IPS DF 6.9 (cell line): ENCODE results near the gene GRHL1.

ENCODE experiments used
- DNase-seq: peaks from one replicate; pipeline ENCODE4 v3.0.0-alpha.2; 2013; ENCODE audit warnings: low read depth, low spot score
- H3K27ac ChIP-seq: one replicate; pipeline ENCODE4 v1.5.1; 2013; ENCODE audit warnings: low read length, control low read depth
- H3K27me3 ChIP-seq: 2 replicates; pipeline ENCODE4 v1.6.1; 2013; ENCODE audit warnings: mild to moderate bottlenecking, low read length; ENCODE audit not compliant: control insufficient read depth, insufficient read depth
- H3K36me3 ChIP-seq: 2 replicates; pipeline ENCODE4 v1.6.1; 2013; ENCODE audit warnings: low read length; ENCODE audit not compliant: control insufficient read depth, insufficient read depth
- H3K4me1 ChIP-seq: 2 replicates; pipeline ENCODE4 v1.6.1; 2013; ENCODE audit warnings: low read length; ENCODE audit not compliant: control insufficient read depth, insufficient read depth
- H3K4me3 ChIP-seq: 2 replicates; pipeline ENCODE4 v1.5.1; 2013; ENCODE audit warnings: mild to moderate bottlenecking, low read length
- H3K9me3 ChIP-seq: 2 replicates; pipeline ENCODE4 v1.6.1; 2013; ENCODE audit warnings: low read length, inconsistent platforms; ENCODE audit not compliant: control insufficient read depth, insufficient read depth
- WGBS: extraction: QIAGEN DNeasy Blood & Tissue Kit; methylation state at CpG from one replicate; pipeline ENCODE4 v1.1.7; 2013; ENCODE audit warnings: mixed read lengths, missing lambda C conversion rate; ENCODE audit not compliant: insufficient read length, insufficient coverage; 5-methylcytosine and 5-hydroxymethylcytosine counted together

GRHL1 gene

DNA sequence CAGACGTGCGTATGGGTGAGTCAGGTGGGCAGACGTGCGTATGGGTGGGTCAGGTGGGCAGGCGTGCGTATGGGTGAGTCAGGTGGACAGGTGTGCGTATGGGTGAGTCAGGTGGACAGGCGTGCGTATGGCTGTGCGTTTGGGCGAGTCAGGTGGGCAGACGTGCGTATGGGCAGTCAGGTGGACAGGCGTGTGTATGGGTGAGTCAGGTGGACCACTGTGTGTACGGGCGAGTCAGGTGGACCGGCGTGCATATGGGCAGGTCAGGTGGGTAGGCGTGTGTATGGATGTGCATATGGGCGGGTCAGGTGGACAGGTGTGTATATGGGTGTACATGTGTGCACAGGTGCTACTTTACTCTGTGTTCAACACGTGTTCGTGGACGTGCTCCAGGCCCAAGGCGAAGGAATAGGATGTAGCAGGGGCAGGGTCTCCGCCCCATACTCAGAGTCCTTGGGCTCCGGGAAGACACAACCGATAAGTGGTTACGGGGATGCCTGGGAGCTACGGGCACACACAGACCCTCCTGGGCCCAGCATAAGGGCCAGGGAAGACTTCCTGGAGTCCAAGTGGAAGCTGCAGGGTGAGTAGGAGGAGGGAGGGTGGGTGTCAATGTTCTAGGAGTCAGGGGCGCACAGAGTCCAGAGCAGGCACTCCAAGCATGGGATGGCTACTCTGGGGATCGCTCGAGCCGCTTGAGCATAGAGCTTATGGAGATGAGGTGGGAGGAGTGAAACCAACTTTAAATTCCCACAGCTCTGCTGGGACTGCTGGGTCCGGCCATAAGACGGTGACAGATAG lies 64.7 kb downstream of the GRHL1 start:
- Histone ChIP-seq H3K9me3 (no peaks in the 10 kb centered on the region), H3K4me3 (no peak overlapping the region), H3K27me3 (no peaks in the 10 kb centered on the region), H3K27ac (no peak overlapping the region), H3K36me3 (no peaks in the 10 kb centered on the region), H3K4me1 (no peaks in the 10 kb centered on the region)
- DNase-seq = no peak
- WGBS = no CpG with 5 or more reads among the region's 35 CpGs

DNA sequence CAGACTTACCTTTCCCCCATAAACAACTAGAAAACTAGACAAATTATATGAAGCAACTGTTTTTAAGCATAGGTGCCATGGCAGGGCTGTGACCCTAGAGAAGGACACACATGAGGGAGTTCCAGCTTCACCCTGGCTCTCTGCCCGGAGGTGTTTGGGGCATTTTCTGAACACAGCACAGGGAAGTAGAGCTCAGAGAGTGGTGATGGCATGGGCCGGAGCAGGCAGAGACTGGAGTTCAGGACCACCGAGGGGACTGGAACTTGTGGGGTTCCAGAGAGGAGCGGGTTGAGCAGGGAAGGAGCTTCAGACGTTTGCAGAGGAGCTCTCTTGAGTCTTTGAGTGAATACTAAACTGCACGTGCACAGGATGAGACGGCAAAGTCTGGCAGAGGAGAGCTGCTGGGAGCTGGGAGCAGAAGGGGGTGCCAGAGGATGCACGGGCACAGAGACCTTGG lies 65.3 kb downstream of the GRHL1 start:
- Histone ChIP-seq H3K27me3 (no peaks in the 10 kb centered on the region), H3K27ac (no peak overlapping the region), H3K4me1 (no peaks in the 10 kb centered on the region), H3K36me3 (no peaks in the 10 kb centered on the region), H3K4me3 (no peak overlapping the region), H3K9me3 (no peaks in the 10 kb centered on the region)
- DNase-seq = no peak
- WGBS = no CpG with 5 or more reads among the region's 8 CpGs

DNA sequence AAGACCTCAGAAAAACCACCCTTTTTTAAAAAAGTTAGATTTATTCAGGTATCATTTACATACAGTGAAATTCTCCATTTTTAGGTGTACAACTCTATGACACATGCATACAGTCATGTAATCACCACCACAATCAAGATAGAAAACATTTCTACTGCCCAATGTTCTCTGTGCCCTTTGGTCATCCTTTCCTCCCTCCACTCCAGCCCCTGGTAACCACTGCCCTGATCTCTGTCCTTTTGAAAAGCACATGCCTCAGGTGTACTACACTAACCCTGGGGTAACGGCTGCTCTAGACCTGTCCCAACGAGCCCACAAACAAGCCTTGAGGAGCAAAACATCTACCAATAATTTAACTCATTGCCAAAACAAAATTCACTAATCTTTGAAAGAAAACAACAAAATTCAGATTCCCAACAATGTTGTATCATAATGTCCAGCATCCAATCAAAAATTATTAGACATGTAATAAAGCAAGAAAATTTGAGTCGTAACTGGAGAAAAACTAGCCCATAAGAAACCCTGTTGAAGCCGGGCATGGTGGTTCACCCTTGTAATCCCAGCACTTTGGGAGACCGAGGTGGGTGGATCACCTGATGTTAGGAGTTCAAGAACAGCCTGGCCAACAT lies 65.9 kb downstream of the GRHL1 start:
- WGBS = no CpG with 5 or more reads among the region's 5 CpGs
- Histone ChIP-seq H3K9me3 (no peaks in the 10 kb centered on the region), H3K36me3 (no peaks in the 10 kb centered on the region), H3K27me3 (no peaks in the 10 kb centered on the region), H3K4me1 (no peaks in the 10 kb centered on the region), H3K4me3 (no peak overlapping the region), H3K27ac (no peak overlapping the region)
- no peak for DNase-seq

DNA sequence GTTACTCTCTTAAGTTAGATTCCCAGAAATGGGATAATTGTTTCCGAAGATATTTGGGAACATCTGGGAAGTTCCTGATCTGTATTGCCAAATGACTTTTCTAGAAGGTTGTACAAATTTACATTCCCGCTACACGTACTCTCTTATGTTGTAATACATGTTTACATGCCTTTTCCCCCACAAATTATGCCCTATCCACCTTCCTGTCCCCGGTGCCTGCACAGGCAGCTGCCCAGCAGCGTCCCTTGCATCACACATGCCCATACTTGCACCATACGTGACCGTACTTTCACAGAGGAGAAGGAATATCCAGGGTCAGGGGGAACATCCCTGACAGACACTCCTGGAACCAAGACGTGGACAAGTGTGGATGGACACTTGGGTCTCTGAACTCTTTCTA lies 67.7 kb downstream of the GRHL1 start:
- Histone ChIP-seq H3K27me3 (no peaks in the 10 kb centered on the region), H3K27ac (no peak overlapping the region), H3K36me3 (no peaks in the 10 kb centered on the region), H3K4me3 (no peak overlapping the region), H3K4me1 (no peaks in the 10 kb centered on the region), H3K9me3 (no peaks in the 10 kb centered on the region)
- no peak for DNase-seq
- WGBS = no CpG with 5 or more reads among the region's 8 CpGs

DNA sequence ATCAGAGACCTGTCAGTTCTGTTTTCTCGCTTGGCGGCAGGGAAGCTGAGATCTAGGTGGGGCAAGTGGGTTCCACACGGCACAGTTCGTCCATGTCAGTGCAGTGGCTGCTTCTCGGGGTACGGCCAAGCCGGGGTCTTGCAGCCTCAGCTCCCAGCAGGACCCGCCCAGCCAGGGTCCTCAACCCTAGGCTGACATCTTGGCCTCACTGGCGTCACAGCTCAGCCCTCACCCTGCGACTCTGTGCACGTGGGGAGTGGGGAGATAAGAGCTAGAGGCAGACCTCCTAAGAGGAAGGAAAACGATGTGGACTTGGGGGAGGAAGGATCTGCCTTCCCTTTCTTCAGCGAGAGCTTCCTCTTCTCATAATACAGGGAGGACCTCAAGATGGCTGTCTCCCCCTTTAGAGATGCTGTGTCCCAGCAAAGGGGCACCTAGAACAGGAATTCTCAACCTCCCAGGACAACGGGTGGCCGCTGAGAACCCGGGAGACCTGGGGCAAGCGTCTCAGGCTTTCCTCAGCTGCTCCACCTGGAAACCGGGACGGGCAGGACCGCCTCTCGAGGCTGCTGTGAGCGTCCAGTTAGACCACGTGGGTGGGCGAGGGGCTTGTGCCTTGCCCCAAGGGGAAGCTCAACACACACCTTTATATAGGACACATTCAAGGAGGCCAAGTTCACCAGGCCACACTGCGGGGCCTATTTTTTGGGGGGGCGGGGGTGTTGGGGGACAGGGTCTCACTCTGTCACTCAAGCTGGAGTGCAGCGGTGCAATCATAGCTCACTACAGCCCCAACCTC lies 68.3 kb downstream of the GRHL1 start:
- no peak overlapping the region for H3K4me3 ChIP-seq
- no peaks in the 10 kb centered on the region for H3K36me3 ChIP-seq
- H3K27ac ChIP-seq = no peak overlapping the region
- no peaks in the 10 kb centered on the region for H3K9me3 ChIP-seq
- H3K4me1 ChIP-seq = no peaks in the 10 kb centered on the region
- DNase-seq = no peak
- no CpG with 5 or more reads among the region's 27 CpGs for WGBS
- H3K27me3 ChIP-seq = no peaks in the 10 kb centered on the region

DNA sequence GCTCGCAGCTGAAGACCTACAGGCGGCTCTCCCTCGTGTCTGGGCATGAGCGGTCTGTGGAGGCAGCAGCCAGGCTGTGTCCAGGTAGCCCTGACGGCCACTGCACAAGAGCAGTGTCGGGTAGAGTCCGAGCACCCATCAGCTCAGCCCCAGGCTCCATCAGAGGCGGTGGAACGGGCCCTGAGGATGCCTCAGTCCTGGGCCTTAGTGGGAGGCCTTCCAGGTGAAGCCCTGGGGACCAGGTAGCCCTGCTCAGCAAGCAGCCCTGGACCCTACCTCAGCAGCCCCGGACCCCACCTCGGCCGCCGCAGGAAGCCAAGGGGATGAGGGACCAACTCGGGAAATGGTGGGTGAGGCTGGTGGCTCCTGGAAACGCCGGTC lies 70.5 kb downstream of the GRHL1 start:
- WGBS = no CpG with 5 or more reads among the region's 16 CpGs
- Histone ChIP-seq H3K36me3 (no peaks in the 10 kb centered on the region), H3K9me3 (no peaks in the 10 kb centered on the region), H3K4me1 (no peaks in the 10 kb centered on the region), H3K4me3 (no peak overlapping the region), H3K27ac (no peak overlapping the region), H3K27me3 (no peaks in the 10 kb centered on the region)
- DNase-seq = no peak

DNA sequence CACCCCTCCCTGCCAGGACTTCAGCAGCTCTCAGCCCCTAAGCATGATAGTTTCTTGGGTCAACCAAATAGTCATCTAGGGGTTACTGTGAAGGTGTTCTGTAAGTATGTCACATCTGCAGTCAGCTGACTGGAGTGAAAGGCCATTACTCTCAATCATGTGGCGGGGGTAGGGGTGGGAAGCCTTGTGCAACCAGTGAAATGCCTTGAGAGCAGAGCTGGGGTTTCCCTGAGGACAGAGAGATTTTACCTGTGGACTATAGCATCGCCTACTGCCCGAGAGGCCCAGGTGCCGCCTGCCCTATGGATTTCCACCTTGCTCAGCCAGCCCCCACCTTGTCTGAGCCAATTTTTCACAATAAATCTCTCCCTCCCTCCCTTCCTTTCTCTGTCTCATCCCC lies 71.0 kb downstream of the GRHL1 start:
- no peak for DNase-seq
- Histone ChIP-seq H3K9me3 (no peaks in the 10 kb centered on the region), H3K36me3 (no peaks in the 10 kb centered on the region), H3K4me3 (no peak overlapping the region), H3K4me1 (no peaks in the 10 kb centered on the region), H3K27me3 (no peaks in the 10 kb centered on the region), H3K27ac (no peak overlapping the region)
- WGBS = no CpG with 5 or more reads among the region's 4 CpGs

DNA sequence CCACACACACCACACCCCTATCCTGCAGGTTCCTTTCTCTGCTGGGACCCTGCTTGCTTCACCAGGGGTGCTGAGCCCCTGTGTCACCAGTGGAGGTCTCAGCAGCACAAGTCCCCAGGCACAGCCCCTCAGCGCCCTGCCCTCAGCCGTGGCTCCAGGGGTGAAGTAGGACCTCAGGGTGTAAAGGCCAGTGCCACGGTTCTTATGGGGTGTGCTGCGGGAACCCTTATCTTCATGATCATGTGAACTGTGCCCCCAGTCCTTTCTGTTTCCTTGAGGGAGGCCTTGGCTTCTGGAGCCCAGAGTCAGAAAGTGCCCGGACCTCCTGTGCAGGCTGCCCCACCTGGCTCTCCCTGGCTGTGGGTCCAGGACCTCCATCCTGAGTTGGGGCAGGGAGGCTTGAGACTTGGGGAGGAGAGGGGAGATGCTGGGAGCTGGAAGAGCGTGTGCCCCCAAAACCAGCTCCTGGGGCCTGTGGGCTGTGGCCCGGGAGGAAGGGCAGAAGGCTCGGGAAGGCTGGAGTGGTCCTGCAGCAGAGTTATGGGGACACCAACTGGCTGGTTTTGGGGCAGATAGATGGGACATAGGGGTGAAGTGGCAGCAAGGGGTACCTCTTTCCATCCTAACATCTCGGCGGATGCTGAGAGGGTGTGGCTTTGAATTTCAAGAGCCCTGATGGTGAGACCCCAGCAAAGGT lies 71.6 kb downstream of the GRHL1 start:
- Histone ChIP-seq H3K9me3 (no peaks in the 10 kb centered on the region), H3K4me1 (no peaks in the 10 kb centered on the region), H3K4me3 (no peak overlapping the region), H3K27me3 (no peaks in the 10 kb centered on the region), H3K36me3 (no peaks in the 10 kb centered on the region), H3K27ac (no peak overlapping the region)
- no CpG with 5 or more reads among the region's 10 CpGs for WGBS
- DNase-seq = no peak

DNA sequence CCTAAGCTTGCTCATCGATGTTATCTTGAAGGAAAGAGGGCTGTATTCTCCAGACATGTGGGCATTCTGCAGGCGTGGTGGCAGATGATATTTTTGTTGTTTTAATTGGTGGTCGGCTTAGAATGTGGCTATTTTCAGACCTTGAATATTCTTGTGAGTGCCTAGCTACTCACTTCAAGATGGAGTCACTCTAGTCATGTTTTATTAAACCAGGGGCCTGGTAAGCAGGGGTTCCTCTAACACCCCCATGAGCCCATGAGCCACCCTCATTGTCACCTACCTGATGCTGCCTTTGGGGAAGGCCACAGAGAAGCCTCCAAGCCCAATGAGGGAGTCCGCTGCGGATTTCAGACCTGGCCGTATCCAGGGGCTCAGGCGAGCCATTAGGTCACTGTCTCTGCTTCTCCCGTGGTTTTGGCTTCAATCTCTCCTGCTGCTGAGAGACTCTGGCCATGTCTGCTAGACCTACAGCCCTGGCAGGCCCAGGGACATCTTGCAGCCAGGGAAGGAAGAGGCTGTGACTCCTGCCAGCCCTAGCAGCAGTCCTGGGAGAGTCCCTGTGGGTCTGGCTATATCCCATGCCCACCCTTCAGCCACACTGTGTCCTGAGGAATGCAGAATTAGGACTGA lies 75.6 kb downstream of the GRHL1 start:
- Histone ChIP-seq H3K4me1 (peaks cover 2% of the 10 kb centered on the region), H3K27me3 (no peaks in the 10 kb centered on the region), H3K27ac (no peak overlapping the region), H3K36me3 (no peaks in the 10 kb centered on the region), H3K9me3 (no peaks in the 10 kb centered on the region), H3K4me3 (no peak overlapping the region)
- WGBS = no CpG with 5 or more reads among the region's 8 CpGs
- DNase-seq = no peak
